Thymus (tissue), 11 donors: ENCODE results near the gene BCL11A. TPM values are rescaled to one million over a fixed set of nuclear protein-coding genes. Genes with fewer than 3 reads are reported as not detected.

ENCODE experiments used
- DNase-seq, 9 donors: peaks; one replicate each; pipeline ENCODE4 v3.0.0-alpha.2; 2013; ENCODE audit warnings: low spot score in 9 of 9, low read depth in 6 of 9, missing footprints in 1 of 9
- H3K27ac ChIP-seq, 2 donors: one replicate each; pipeline ENCODE4 v1.5.1; 2013; ENCODE audit warnings: control low read depth in 1 of 2, low read depth in 1 of 2, low read length in 1 of 2, mild to moderate bottlenecking in 1 of 2, moderate library complexity in 1 of 2
- H3K27me3 ChIP-seq, 2 donors: one replicate each; pipeline ENCODE4 v1.5.1; 2013; ENCODE audit warnings: low read length in 1 of 2; ENCODE audit not compliant: control insufficient read depth in 2 of 2, insufficient read depth in 1 of 2
- H3K36me3 ChIP-seq, 2 donors: one replicate each; pipeline ENCODE4 v1.5.1; 2013; ENCODE audit warnings: low read length in 1 of 2, mild to moderate bottlenecking in 1 of 2, moderate library complexity in 1 of 2; ENCODE audit not compliant: control insufficient read depth in 2 of 2, insufficient read depth in 2 of 2
- H3K4me1 ChIP-seq, 2 donors: one replicate each; pipeline ENCODE4 v1.5.1; 2013; ENCODE audit warnings: low read length in 2 of 2; ENCODE audit not compliant: control insufficient read depth in 2 of 2, insufficient read depth in 2 of 2
- H3K4me3 ChIP-seq, 2 donors: one replicate each; pipeline ENCODE4 v1.5.1; 2013; ENCODE audit warnings: low read length in 2 of 2, control low read depth in 1 of 2, mild to moderate bottlenecking in 1 of 2
- H3K9me3 ChIP-seq, 2 donors: one replicate each; pipeline ENCODE4 v1.5.1; 2013; ENCODE audit warnings: low read length in 1 of 2, mild to moderate bottlenecking in 1 of 2; ENCODE audit not compliant: control insufficient read depth in 2 of 2, insufficient read depth in 1 of 2
- WGBS: extraction: QIAGEN DNeasy Blood & Tissue Kit; methylation state at CpG from one replicate; pipeline ENCODE4 v1.1.7; 2013; 5-methylcytosine and 5-hydroxymethylcytosine counted together
- polyA plus RNA-seq: library from polyadenylated mRNA; stranded (reverse); fragments of 200-250 nt; gene quantifications from one replicate; pipeline ENCODE4 v1.2.3, GENCODE V29; 2013
- total RNA-seq: library from RNA; stranded (reverse); fragments of 120-200 nt; gene quantifications from one replicate; pipeline ENCODE4 v1.2.4, GENCODE V29; 2013
- donor health status: healthy.

Gene BCL11A
- total and polyA plus RNA-seq, 2 donors = 27.9 to 33.6 TPM

GRCh38 chr2:60529136-60529784 is 24.2 kb downstream of the BCL11A start:
- H3K36me3 ChIP-seq = peaks cover 22 to 56% of the 10 kb centered on the region in 2 donors
- no peak for DNase-seq
- H3K4me1 ChIP-seq = peaks cover 38 to 60% of the 10 kb centered on the region in 2 donors
- WGBS = 89% methylated on average over 8 of the region's 8 CpGs
- H3K9me3 ChIP-seq = no peaks in the 10 kb centered on the region
- peak overlapping the region; percentile 43 to 66 for H3K27ac ChIP-seq
- H3K27me3 ChIP-seq = no peaks in the 10 kb centered on the region
- no peak overlapping the region for H3K4me3 ChIP-seq

GRCh38 chr2:60528281-60529020 is 25.0 kb downstream of the BCL11A start:
- WGBS = 91% methylated on average over 9 of the region's 9 CpGs
- Histone ChIP-seq H3K27ac (peak overlapping the region in 1 of 2 donors; percentile 8), H3K9me3 (no peaks in the 10 kb centered on the region), H3K4me1 (peaks cover 36 to 54% of the 10 kb centered on the region in 2 donors), H3K36me3 (peaks cover 19 to 57% of the 10 kb centered on the region in 2 donors), H3K4me3 (no peak overlapping the region), H3K27me3 (no peaks in the 10 kb centered on the region)
- no peak for DNase-seq

- Histone ChIP-seq H3K4me3 (no peak overlapping the region), H3K36me3 (peaks cover 22 to 57% of the 10 kb centered on the region in 2 donors), H3K4me1 (peaks cover 38 to 52% of the 10 kb centered on the region in 2 donors), H3K27ac (peak overlapping the region; percentile 8 to 31), H3K9me3 (no peaks in the 10 kb centered on the region), H3K27me3 (no peaks in the 10 kb centered on the region)
- 94% methylated on average over 8 of the region's 8 CpGs for WGBS
- no peak for DNase-seq
Measured at GRCh38 chr2:60527762-60528161, 25.7 kb downstream of the BCL11A start.

GRCh38 chr2:60526623-60527022 is 26.8 kb downstream of the BCL11A start:
- H3K9me3 ChIP-seq = no peaks in the 10 kb centered on the region
- H3K4me3 ChIP-seq = no peak overlapping the region
- H3K36me3 ChIP-seq = peaks cover 22 to 64% of the 10 kb centered on the region in 2 donors
- H3K4me1 ChIP-seq = peaks cover 36 to 57% of the 10 kb centered on the region in 2 donors
- no peak overlapping the region for H3K27ac ChIP-seq
- no peak for DNase-seq
- H3K27me3 ChIP-seq = no peaks in the 10 kb centered on the region
- WGBS = 86% methylated on average over 9 of the region's 9 CpGs

- 6% methylated on average over 1 of the region's 1 CpG for WGBS
- peak in 1 of 9 donors; percentile 66 for DNase-seq
Measured at GRCh38 chr2:60525899-60526298, 27.6 kb downstream of the BCL11A start.

GRCh38 chr2:60524874-60525273 is 28.6 kb downstream of the BCL11A start:
- no peak for DNase-seq
- H3K27ac ChIP-seq = no peak overlapping the region
- WGBS = 96% methylated on average over 4 of the region's 4 CpGs
- no peaks in the 10 kb centered on the region for H3K9me3 ChIP-seq
- H3K27me3 ChIP-seq = no peaks in the 10 kb centered on the region
- peaks cover 24 to 52% of the 10 kb centered on the region in 2 donors for H3K4me1 ChIP-seq
- peaks cover 22 to 79% of the 10 kb centered on the region in 2 donors for H3K36me3 ChIP-seq
- H3K4me3 ChIP-seq = no peak overlapping the region

More at GRCh38 chr2:60525899-60526298, 27.6 kb downstream of the BCL11A start:
- H3K27me3 ChIP-seq = no peaks in the 10 kb centered on the region
- H3K9me3 ChIP-seq = no peaks in the 10 kb centered on the region
- H3K4me3 ChIP-seq = no peak overlapping the region
- peaks cover 34 to 58% of the 10 kb centered on the region in 2 donors for H3K4me1 ChIP-seq
- peaks cover 22 to 70% of the 10 kb centered on the region in 2 donors for H3K36me3 ChIP-seq
- no peak overlapping the region for H3K27ac ChIP-seq

GRCh38 chr2:60523963-60524362 is 29.5 kb downstream of the BCL11A start:
- no peaks in the 10 kb centered on the region for H3K9me3 ChIP-seq
- WGBS = 95% methylated on average over 6 of the region's 6 CpGs
- H3K36me3 ChIP-seq = peaks cover 22 to 80% of the 10 kb centered on the region in 2 donors

GRCh38 chr2:60522462-60522861 is 31.0 kb downstream of the BCL11A start:
- no peak overlapping the region for H3K27ac ChIP-seq
- 92% methylated on average over 3 of the region's 3 CpGs for WGBS
- peaks cover 18 to 75% of the 10 kb centered on the region in 2 donors for H3K36me3 ChIP-seq
- H3K4me1 ChIP-seq = peaks cover 25 to 46% of the 10 kb centered on the region in 2 donors
- no peaks in the 10 kb centered on the region for H3K27me3 ChIP-seq
- no peaks in the 10 kb centered on the region for H3K9me3 ChIP-seq
- no peak for DNase-seq
- no peak overlapping the region for H3K4me3 ChIP-seq

More at GRCh38 chr2:60523963-60524362, 29.5 kb downstream of the BCL11A start:
- Histone ChIP-seq H3K27ac (no peak overlapping the region), H3K4me3 (no peak overlapping the region), H3K4me1 (peaks cover 25 to 53% of the 10 kb centered on the region in 2 donors), H3K27me3 (no peaks in the 10 kb centered on the region)
- DNase-seq = no peak

GRCh38 chr2:60521626-60522025 is 31.8 kb downstream of the BCL11A start:
- Histone ChIP-seq H3K9me3 (no peaks in the 10 kb centered on the region), H3K27me3 (no peaks in the 10 kb centered on the region), H3K4me3 (no peak overlapping the region), H3K4me1 (peaks cover 25 to 47% of the 10 kb centered on the region in 2 donors), H3K36me3 (peaks cover 15 to 75% of the 10 kb centered on the region in 2 donors), H3K27ac (peak overlapping the region in 1 of 2 donors; percentile 62)
- peak in 4 of 9 donors; percentile 30 to 68 (median 45) for DNase-seq
- WGBS = 33% methylated on average over 5 of the region's 5 CpGs
